Measurements from ENCODE around the gene RRP1B.
"Not testable (repeated sequence)": the region's sequence is repeated elsewhere in the genome, so short reads cannot be mapped to it uniquely, and the experiment has no call there.

The RRP1B gene

DNA sequence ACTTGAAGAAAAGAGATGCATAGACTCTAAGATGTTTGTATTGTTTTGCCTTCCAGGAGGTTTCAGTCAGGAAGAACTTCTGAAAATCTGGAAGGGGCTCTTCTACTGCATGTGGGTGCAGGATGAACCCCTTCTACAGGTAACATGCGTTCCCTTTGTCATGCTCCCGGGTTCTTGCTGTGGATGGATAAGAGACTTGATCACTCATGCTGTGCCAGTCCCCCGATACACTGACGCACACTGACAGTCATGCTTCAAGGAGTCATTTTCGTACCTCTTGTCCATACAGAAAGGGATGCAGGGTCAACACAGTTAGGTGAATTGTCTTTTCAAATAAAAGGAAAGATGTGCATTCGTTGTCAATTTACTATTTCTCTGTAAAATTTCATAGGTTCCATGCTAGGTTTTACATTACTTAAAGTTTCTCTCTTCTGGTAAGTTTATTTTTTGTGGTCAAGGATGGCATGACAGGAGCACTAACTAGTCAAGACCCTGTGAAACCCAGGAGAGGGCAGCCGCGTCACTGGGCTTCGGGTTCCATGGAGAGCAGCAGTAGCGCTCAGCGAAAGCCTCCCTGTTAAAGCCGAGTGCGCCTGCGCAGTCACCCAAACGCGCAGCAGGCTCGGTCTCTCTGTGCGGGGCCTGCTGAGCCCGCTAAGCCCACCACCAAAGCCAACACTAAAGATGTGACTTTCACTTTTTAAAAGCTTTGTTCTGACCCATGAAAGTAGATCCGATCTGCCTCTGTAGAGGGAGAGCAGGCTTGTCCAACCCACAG lies 10.7 kb downstream of the RRP1B start:
- DNase-seq (ENCODE audit: low spot score) = no peak

DNA sequence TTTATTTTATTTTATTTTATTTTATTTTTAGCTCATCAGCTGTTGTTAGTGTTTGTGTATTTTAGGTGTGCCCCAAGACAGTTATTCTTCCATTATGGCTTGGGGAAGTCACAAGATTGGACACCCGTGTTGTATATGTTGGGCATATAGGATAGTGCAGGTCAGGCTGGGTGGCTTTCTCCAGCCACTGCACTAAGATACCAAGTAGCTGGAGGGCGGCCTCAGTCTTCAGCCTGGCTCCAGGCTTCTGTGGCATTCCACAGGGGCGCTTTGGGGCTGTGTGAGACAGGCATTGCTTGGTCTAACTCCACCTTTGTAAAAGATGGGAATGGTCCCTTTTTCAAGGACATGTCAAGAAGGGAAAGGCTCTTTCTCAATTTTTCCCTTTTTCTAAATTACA lies 16.5 kb downstream of the RRP1B start:
- no peak for DNase-seq (ENCODE audit: low spot score)

DNA sequence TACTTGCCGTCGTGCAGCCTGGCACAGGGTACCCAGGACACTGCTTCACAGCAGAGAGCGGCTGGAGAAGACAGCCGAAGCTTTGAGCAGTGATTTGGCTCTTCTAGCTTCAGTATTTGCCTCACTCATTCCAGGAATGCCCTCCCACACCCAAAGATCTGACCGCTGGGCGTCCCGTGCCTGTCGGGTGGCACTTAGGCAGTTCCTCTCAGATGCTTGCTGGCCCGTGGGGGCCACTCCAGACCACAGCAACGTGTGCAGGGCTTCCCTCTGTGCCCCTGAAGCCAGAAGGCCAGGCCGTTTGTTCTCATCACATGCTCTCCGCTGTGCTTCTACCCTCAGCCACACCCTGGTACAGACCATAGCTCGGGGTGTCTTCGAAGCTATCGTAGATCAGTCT lies 17.0 kb downstream of the RRP1B start:
- DNase-seq (ENCODE audit: low spot score) = no peak

DNA sequence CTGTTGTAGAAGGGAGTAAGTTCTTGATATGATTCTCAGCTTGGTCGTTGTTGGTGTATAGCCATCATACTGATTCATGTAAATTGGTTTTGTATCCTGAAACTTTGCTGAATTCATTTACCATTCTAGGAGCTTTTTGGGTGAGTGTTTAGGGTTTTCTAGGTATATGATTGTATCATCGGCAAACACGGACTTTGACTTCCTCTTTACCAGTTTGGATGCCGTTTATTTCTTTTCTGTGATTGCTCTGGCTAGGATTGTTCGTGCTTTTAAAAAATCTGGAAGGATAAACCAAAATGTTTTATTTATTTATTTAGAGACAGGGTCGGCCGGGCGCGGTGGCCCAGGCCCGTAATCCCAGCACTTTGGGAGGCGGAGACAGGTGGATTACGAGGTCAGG lies 20.6 kb downstream of the RRP1B start:
- no peak for DNase-seq (ENCODE audit: low spot score)

DNA sequence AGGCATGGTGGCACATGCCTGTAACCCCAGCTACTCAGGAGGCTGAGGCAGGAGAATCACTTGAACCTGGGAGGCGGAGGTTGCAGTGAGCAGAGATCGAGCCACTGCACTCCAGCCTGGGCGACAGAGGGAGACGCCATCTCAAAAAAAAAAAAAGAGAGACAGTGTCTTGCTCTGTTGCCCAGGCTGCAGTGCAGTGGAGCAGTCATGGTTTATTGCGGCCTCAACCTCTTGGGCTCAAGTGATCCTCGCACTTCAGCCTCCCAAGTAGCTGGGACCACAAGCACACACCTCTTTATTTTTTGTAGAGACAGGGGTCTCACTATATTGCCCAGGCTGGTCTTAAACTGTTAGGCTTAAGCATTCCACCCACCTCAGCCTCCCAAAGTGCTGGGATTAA lies 21.1 kb downstream of the RRP1B start:
- not testable (repeated sequence) for DNase-seq (ENCODE audit: low spot score)

DNA sequence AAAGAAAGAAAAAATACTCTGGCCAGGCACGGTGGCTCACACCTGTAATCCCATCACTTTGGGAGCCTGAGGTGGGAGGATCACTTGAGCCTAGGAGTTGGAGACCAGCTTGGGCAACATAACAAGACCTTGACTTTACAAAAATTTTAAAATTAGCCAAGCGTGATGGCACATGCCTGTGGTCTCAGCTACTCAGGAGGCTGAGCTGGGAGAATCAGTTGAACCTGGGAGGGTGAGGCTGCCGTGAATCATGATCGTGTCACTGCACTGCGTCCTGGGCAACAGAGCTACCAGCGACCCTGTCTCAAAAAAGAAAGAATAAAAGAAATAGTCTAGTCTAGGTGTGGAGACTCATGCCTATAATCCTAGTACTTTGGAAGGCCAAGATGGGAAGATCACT lies 22.3 kb downstream of the RRP1B start:
- no peak for DNase-seq (ENCODE audit: low spot score)

DNA sequence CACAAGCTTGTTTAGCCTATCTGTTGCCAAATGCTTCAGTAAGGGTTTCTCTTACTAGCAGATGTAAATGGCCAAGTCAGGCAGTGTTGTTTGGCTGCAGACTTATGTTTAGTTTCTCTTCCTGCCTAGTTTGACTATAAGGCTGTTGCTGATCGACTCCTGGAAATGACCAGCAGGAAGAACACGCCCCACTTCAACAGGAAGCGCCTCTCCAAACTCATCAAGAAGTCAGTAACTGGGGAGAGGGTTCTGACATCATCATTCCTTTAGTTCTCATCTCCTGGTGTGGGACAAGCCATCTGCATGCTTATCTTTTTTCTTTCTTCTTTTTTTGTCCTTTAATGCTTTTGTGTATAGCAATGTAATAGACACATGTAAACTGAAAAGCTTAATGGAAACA lies 25.1 kb downstream of the RRP1B start:
- no peak for DNase-seq (ENCODE audit: low spot score)

DNA sequence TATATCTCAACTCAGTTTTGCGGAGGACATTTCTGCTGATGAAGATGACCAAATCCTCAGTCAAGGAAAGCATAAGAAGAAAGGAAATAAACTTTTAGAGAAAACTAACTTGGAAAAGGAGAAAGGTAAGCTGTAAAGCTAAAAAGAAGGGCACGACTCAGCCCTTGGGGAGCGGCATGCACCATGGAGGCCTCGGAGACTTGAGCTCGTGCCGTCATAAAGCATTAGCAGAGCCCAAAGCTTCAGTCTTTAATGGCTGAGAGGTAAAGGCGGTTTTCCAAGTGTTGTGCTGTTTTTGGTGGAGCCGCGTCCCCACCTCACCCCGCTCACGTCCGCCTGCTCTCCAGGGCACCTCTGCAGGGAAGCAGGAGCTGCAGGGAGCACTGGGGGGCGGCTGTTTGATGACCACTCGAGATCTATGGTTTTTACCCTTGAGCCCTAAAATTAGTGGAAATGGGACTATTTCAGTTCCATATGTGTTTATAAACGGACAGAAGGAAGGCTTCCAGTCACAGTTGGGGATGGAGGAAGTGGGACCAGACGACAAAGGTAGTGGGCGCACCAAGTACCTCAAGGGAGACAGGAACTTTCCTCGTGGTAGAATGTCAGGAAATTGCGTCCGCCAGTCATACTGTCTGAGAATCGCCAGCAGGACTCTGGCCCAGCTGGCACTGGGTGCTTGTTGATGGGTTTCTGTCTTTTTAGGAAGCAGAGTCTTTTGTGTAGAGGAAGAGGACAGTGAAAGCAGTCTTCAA lies 27.6 kb downstream of the RRP1B start:
- DNase-seq (ENCODE audit: low spot score) = no peak

DNA sequence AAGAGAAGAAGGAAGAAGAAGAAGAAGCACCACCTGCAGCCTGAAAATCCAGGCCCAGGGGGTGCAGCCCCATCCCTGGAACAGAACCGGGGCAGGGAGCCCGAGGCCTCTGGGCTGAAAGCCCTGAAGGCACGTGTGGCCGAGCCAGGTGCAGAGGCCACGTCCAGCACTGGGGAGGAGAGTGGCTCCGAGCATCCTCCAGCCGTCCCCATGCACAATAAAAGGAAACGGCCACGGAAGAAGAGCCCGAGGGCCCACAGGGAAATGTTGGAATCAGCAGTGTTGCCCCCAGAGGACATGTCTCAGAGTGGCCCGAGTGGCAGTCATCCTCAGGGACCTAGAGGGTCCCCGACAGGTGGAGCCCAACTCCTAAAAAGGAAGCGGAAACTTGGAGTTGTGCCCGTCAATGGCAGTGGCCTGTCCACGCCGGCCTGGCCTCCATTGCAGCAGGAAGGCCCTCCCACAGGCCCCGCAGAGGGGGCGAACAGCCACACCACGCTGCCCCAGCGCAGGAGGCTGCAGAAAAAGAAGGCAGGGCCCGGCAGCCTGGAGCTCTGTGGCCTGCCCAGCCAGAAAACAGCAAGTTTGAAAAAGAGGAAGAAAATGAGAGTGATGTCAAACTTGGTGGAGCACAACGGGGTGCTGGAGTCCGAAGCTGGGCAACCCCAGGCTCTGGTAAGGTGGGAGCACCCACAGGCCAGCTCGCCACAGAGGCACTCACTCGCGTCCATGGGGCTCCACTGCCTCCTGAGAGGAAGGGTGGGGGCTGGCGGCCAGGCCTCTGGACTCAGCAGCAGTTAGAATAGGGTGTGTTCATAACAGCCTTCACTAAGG lies 28.4 kb downstream of the RRP1B start:
- DNase-seq (ENCODE audit: low spot score) = no peak

DNA sequence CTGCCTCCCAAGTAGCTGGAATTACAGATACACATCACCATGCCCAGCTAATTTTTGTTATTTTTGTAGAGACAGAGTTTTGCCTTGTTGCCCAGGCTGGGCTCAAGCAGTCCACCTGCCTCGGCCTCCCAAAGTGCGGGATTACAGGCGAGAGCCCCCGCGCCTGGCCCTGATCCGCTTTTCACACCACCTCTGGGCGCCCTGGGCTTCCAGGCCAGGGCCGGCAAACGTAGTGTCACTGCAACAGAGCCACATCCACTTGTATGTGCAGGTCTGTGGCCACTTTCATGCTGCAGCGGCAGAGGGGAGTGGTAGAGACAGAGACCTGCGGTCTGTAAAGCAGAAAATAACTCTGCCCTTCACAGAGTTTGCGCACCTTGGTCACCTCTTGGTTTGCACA lies 29.5 kb downstream of the RRP1B start:
- DNase-seq (ENCODE audit: low spot score) = no peak

DNA sequence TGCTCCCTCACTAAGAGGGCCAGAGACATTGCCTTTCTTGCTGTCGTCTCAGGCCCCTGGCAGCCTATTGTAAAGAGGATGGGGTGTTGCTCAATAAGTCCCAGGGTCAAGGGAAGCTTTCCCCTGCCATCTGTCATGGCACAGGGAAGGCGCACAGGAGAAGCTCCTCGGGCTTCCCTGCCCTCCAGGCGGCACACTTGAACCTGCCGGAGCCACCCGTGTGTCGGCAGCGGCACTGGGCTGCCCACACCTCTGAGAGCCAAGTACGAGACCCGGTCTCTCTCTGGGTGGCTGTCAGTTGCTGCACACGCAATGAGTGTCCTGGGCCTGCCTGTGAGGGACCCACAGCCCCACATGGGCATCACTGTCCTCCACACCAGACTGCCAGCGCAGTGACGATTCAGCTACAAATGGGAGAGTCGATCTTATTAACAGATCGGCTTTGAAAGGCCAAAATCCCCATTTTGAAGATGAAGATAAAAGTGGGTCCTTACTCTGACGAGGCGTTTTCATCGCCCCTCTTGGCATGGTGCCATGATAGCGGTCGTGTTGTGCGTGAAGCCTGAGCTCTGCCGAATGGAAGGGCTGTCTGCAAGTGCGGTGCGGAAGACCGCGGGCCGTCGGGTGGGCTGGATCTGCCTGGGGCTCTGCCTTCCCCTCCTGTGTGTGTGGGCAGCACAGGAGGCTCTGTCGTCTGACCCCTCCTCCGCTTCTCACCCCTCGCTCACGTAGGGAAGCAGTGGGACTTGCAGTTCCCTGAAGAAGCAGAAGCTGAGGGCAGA lies 30.4 kb downstream of the RRP1B start:
- DNase-seq (ENCODE audit: low spot score) = no peak

DNA sequence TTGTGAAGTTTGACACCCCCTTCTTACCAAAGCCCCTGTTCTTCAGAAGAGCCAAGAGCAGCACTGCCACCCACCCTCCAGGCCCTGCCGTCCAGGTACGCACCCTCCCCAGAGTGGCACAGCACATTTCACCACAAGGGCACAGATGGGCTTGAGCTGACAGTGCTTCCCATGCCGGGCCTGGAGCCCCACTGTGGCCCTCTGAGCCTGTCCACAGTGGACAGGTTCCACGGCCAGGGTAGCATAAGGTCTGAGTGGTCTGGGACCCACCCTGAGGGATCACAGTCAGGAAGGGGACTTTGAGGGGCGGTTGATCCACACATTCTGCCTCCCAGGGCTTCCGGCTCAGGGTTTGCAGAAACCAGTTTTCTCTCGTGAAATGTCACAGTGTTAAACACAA lies 31.0 kb downstream of the RRP1B start:
- no peak for DNase-seq (ENCODE audit: low spot score)

DNA sequence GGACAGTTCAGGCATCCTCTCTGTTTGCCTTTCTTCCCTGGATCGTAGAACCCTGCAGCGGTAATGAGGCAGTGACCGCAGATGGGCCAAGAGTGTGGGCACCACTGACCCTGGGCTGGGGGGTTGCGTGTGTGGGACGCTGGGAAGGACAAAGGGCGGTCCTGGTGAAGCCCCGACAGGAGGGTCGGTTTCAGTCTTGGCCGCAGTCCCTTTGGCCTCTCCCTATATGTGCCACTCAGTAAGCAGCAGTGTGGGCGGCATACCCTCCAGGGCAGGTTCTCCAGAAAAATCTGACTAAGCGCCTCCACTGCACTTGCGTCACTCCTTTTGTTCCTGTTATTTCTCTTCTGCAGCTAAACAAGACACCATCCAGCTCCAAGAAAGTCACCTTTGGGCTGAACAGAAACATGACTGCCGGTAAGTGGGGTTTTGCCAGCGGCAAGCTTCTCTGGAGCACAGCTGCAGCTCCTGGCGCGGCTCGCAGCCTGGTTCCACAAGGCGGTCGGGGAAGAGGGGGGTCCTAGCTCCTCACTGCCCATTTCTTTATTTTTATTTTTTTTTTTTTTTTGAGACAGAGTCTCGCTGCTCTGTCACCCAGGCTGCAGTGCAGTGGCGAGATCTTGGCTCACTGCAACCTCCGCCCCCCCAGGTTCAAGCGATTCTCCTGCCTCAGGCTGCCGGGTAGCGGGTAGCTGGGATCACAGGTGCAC lies 31.9 kb downstream of the RRP1B start:
- no peak for DNase-seq (ENCODE audit: low spot score)

DNA sequence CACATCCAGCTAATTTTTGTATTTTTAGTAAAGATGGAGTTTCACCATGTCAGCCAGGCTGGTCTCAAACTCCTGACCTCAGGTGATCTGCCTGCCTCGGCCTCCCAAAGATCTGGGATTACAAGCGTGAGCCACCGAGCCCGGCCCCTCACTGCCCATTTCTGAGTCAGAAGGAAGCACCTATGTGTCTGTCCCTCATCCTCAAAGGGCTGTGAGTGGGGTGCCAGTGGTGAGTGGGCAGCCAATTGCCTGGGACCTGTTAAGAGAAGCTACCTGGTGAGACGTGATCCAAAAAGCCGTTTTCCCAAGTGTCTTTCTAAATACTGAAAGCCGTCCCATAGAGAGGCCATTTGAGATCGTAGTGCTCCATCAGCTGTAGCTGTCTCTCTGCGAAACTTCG lies 32.4 kb downstream of the RRP1B start:
- DNase-seq (ENCODE audit: low spot score) = no peak

DNA sequence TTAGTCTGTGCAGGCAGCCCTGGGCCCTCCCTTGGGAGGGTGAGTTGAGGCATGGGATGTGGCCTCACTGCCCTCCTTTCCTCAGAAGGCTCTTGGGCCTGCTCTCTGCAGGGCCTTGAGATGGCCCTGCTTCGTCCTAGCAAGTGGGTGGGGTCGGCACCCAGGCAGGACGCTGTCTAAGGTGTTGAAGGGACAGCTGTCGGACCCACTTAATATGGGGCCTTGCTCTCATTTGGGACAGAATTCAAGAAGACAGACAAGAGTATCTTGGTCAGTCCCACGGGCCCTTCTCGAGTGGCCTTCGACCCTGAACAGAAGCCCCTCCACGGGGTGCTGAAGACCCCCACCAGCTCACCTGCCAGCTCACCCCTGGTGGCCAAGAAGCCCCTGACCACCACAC lies 33.6 kb downstream of the RRP1B start:
- DNase-seq (ENCODE audit: low spot score) = no peak

DNA sequence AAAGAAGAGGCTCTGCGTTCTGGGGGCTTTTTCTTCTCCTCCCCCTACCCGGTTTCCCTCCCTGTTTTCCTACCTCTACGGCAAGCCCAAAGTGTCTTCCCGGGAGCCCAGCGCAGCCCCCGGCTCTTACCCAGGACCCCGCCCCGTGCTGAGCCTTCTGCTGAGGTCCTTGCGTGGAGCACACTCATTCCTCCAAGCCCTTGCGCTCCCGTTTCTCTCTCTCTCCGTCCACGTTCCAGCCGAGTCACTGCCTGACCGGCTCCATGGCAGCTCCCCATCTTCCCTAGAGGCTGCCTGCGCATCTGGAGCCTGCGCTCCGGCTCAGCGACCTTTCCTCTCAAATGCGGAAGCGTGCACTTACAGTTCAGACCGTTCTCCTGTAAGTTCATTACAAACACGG lies 34.6 kb downstream of the RRP1B start:
- DNase-seq (ENCODE audit: low spot score) = no peak

DNA sequence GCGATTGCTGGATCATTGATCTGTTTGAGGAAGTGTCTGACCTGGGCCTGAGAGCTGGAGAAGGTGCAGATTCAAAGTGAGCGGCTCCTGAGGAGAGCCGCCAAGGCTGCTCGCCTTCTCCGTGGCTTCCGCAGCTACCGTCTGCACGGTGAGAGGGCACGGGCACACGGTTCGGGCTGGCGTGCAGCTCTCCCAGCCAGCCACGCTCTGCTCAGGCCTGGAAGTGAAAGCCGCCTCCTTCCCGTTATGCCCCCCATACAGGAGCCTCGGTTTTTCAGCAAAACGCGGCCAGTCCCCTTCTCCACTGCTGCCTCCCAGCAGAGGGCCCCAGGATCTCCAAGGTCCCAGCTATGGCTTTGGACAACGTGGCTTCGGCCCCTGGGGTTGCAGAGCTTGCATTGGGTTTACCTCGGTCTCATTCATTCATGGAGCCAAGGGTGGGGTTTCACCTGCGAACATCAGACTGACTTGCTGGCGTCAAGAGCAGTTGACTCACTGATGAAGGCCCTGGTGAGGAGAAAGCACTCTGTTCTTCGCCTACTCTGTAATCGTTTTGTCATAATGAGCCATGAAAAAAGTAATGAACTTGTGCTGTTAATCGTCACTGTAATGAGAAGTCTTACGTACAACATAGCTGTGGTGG lies 35.2 kb downstream of the RRP1B start:
- no peak for DNase-seq (ENCODE audit: low spot score)

DNA sequence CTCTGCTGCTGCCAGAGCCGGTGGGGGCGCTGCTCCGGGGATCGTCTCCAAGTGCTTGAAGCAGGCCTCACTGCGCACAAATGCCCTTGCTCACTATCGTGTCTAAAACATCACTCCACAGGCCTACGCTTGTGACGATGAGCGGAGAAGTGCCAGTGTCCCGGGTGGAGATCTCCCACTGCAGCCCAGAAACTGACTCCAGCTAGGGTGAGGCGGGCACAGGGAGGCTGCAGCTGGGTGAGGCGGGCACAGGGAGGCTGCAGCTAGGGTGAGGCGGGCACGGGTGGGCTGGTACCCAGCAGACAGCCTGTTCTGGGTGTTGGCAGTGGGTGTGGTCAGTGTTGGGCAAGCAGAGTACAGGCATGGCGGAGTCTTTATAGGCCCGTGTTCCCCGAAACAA lies 36.9 kb downstream of the RRP1B start:
- DNase-seq (ENCODE audit: low spot score) = no peak

DNA sequence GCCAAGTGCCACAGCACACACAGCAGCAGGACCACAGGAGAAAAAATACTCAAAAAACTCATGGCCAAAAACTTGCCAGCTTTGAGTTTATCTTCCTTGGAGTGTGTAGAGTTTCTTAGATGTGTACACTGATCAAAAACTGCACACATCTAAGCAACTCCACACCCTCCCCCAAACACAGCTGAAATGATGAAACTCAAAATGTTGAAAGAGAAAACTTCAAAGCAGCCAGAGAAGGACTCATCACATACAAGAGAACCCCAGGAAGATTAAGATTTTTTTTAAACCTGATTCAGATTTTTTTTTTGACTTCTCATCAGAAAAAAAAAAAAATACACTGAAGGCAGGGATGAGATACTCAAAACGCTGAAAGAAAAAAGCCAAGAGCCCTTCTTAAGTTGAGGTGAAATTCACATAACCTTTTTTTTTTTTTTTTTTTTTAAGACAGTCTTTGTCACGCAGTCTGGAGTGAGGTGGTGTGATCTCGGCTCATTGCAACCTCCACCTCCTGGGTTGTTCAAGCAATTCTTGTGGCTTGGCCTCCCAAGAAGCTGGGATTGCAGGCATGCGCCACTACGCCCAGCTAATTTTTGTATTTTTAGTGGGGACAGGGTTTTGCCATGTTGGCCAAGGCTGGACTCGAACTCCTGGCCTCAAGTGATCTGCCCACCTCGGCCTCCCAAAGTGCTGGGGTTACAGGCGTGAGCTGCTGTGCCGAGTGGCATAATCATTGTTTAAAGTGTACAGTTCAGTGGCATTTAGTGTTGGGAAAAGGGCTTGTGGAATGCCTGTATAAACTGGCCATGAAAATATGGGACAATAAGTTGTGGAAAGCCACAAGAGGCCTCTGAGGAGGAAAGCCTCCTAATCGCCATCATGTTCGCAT lies 38.6 kb downstream of the RRP1B start:
- no peak for DNase-seq (ENCODE audit: low spot score)

DNA sequence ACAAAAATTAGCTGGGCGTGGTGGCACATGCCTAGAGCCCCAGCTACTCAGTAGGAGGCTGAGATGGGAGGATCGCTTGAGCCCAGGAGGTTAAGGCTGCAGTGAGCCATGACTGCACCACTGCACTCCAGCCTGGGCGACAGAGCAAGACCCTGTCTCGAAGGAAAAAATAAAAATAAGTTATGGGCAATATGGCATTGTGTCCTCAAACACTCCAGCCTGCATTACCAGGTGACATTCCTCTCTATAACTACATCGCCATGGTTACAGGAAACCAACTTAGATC lies 40.1 kb downstream of the RRP1B start:
- not testable (repeated sequence) for DNase-seq (ENCODE audit: low spot score)
